ENCODE measurements around the gene NUBPL.

NUBPL gene

GRCh38 chr14:31677052-31677451, 115.8 kb downstream of the NUBPL start:
- no peak for TF ChIP-seq YY1 (IDR thresholded peaks at IDR 0.05; ENCODE audit: insufficient read depth, insufficient read length)
- TF ChIP-seq ZNF274 (IDR thresholded peaks at IDR 0.05; ENCODE audit: low read depth, low read length), result no peak
- no peak for TF ChIP-seq SUZ12 (IDR thresholded peaks at IDR 0.05; ENCODE audit: extremely low read depth, insufficient read depth, insufficient read length)
- Histone ChIP-seq H3K9me3 (ENCODE audit: insufficient read depth, low read length) (no peaks in the 10 kb centered on the region), H3K4me3 (ENCODE audit: insufficient read length, low read depth) (no peak overlapping the region), H3K4me1 (ENCODE audit: insufficient read depth, insufficient read length) (no peaks in the 10 kb centered on the region), H3K27me3 (ENCODE audit: insufficient read depth, insufficient read length) (no peaks in the 10 kb centered on the region), H3K36me3 (ENCODE audit: insufficient read depth, insufficient read length, low read length) (no peaks in the 10 kb centered on the region), H3K9ac (ENCODE audit: insufficient read length, low read depth) (no peak overlapping the region)
- no peak for DNase-seq (ENCODE audit: low read depth, low spot score)

GRCh38 chr14:31677630-31678029, 116.4 kb downstream of the NUBPL start:
- no peak overlapping the region for H3K4me3 ChIP-seq (ENCODE audit: insufficient read length, low read depth)
- no peak overlapping the region for H3K9ac ChIP-seq (ENCODE audit: insufficient read length, low read depth)
- no peak for DNase-seq (ENCODE audit: low read depth, low spot score)
- no peaks in the 10 kb centered on the region for H3K36me3 ChIP-seq (ENCODE audit: insufficient read depth, insufficient read length, low read length)
- H3K9me3 ChIP-seq (ENCODE audit: insufficient read depth, low read length), result no peaks in the 10 kb centered on the region
- H3K4me1 ChIP-seq (ENCODE audit: insufficient read depth, insufficient read length), result no peaks in the 10 kb centered on the region
- no peaks in the 10 kb centered on the region for H3K27me3 ChIP-seq (ENCODE audit: insufficient read depth, insufficient read length)
- TF ChIP-seq SUZ12 (IDR thresholded peaks at IDR 0.05; ENCODE audit: extremely low read depth, insufficient read depth, insufficient read length) (no peak), YY1 (IDR thresholded peaks at IDR 0.05; ENCODE audit: insufficient read depth, insufficient read length) (no peak), ZNF274 (IDR thresholded peaks at IDR 0.05; ENCODE audit: low read depth, low read length) (no peak)

GRCh38 chr14:31678421-31679249, 117.4 kb downstream of the NUBPL start:
- Histone ChIP-seq H3K9ac (ENCODE audit: insufficient read length, low read depth) (no peak overlapping the region), H3K4me1 (ENCODE audit: insufficient read depth, insufficient read length) (no peaks in the 10 kb centered on the region), H3K4me3 (ENCODE audit: insufficient read length, low read depth) (no peak overlapping the region), H3K9me3 (ENCODE audit: insufficient read depth, low read length) (no peaks in the 10 kb centered on the region), H3K36me3 (ENCODE audit: insufficient read depth, insufficient read length, low read length) (no peaks in the 10 kb centered on the region), H3K27me3 (ENCODE audit: insufficient read depth, insufficient read length) (no peaks in the 10 kb centered on the region)
- DNase-seq (ENCODE audit: low read depth, low spot score), result no peak
- TF ChIP-seq SUZ12 (IDR thresholded peaks at IDR 0.05; ENCODE audit: extremely low read depth, insufficient read depth, insufficient read length) (no peak), ZNF274 (IDR thresholded peaks at IDR 0.05; ENCODE audit: low read depth, low read length) (no peak), YY1 (IDR thresholded peaks at IDR 0.05; ENCODE audit: insufficient read depth, insufficient read length) (no peak)

GRCh38 chr14:31682768-31683167, 121.6 kb downstream of the NUBPL start:
- TF ChIP-seq SUZ12 (IDR thresholded peaks at IDR 0.05; ENCODE audit: extremely low read depth, insufficient read depth, insufficient read length) (no peak), YY1 (IDR thresholded peaks at IDR 0.05; ENCODE audit: insufficient read depth, insufficient read length) (no peak), ZNF274 (IDR thresholded peaks at IDR 0.05; ENCODE audit: low read depth, low read length) (no peak)
- Histone ChIP-seq H3K9me3 (ENCODE audit: insufficient read depth, low read length) (no peaks in the 10 kb centered on the region), H3K4me1 (ENCODE audit: insufficient read depth, insufficient read length) (no peaks in the 10 kb centered on the region), H3K4me3 (ENCODE audit: insufficient read length, low read depth) (no peak overlapping the region), H3K27me3 (ENCODE audit: insufficient read depth, insufficient read length) (no peaks in the 10 kb centered on the region), H3K36me3 (ENCODE audit: insufficient read depth, insufficient read length, low read length) (no peaks in the 10 kb centered on the region), H3K9ac (ENCODE audit: insufficient read length, low read depth) (no peak overlapping the region)
- no peak for DNase-seq (ENCODE audit: low read depth, low spot score)

GRCh38 chr14:31687726-31688125, 126.5 kb downstream of the NUBPL start:
- no peak for TF ChIP-seq SUZ12 (IDR thresholded peaks at IDR 0.05; ENCODE audit: extremely low read depth, insufficient read depth, insufficient read length)
- TF ChIP-seq YY1 (IDR thresholded peaks at IDR 0.05; ENCODE audit: insufficient read depth, insufficient read length), result no peak
- no peak for TF ChIP-seq ZNF274 (IDR thresholded peaks at IDR 0.05; ENCODE audit: low read depth, low read length)
- no peaks in the 10 kb centered on the region for H3K4me1 ChIP-seq (ENCODE audit: insufficient read depth, insufficient read length)
- no peak for DNase-seq (ENCODE audit: low read depth, low spot score)
- no peak overlapping the region for H3K4me3 ChIP-seq (ENCODE audit: insufficient read length, low read depth)
- no peaks in the 10 kb centered on the region for H3K36me3 ChIP-seq (ENCODE audit: insufficient read depth, insufficient read length, low read length)
- H3K9me3 ChIP-seq (ENCODE audit: insufficient read depth, low read length), result no peaks in the 10 kb centered on the region
- no peak overlapping the region for H3K9ac ChIP-seq (ENCODE audit: insufficient read length, low read depth)
- H3K27me3 ChIP-seq (ENCODE audit: insufficient read depth, insufficient read length), result no peaks in the 10 kb centered on the region

GRCh38 chr14:31690056-31690455, 128.9 kb downstream of the NUBPL start:
- H3K36me3 ChIP-seq (ENCODE audit: insufficient read depth, insufficient read length, low read length), result no peaks in the 10 kb centered on the region
- H3K9ac ChIP-seq (ENCODE audit: insufficient read length, low read depth), result no peak overlapping the region
- H3K4me1 ChIP-seq (ENCODE audit: insufficient read depth, insufficient read length), result no peaks in the 10 kb centered on the region
- H3K9me3 ChIP-seq (ENCODE audit: insufficient read depth, low read length), result no peaks in the 10 kb centered on the region
- DNase-seq (ENCODE audit: low read depth, low spot score), result no peak
- H3K4me3 ChIP-seq (ENCODE audit: insufficient read length, low read depth), result no peak overlapping the region
- no peaks in the 10 kb centered on the region for H3K27me3 ChIP-seq (ENCODE audit: insufficient read depth, insufficient read length)
- TF ChIP-seq ZNF274 (IDR thresholded peaks at IDR 0.05; ENCODE audit: low read depth, low read length) (no peak), YY1 (IDR thresholded peaks at IDR 0.05; ENCODE audit: insufficient read depth, insufficient read length) (no peak), SUZ12 (IDR thresholded peaks at IDR 0.05; ENCODE audit: extremely low read depth, insufficient read depth, insufficient read length) (no peak)

- no peak for TF ChIP-seq YY1 (IDR thresholded peaks at IDR 0.05; ENCODE audit: insufficient read depth, insufficient read length)
- TF ChIP-seq SUZ12 (IDR thresholded peaks at IDR 0.05; ENCODE audit: extremely low read depth, insufficient read depth, insufficient read length), result no peak
- no peak for TF ChIP-seq ZNF274 (IDR thresholded peaks at IDR 0.05; ENCODE audit: low read depth, low read length)
- no peak for DNase-seq (ENCODE audit: low read depth, low spot score)
- Histone ChIP-seq H3K4me3 (ENCODE audit: insufficient read length, low read depth) (no peak overlapping the region), H3K9ac (ENCODE audit: insufficient read length, low read depth) (no peak overlapping the region), H3K36me3 (ENCODE audit: insufficient read depth, insufficient read length, low read length) (no peaks in the 10 kb centered on the region), H3K4me1 (ENCODE audit: insufficient read depth, insufficient read length) (no peaks in the 10 kb centered on the region), H3K9me3 (ENCODE audit: insufficient read depth, low read length) (no peaks in the 10 kb centered on the region), H3K27me3 (ENCODE audit: insufficient read depth, insufficient read length) (no peaks in the 10 kb centered on the region)
Observed at GRCh38 chr14:31692376-31692781, 131.2 kb downstream of the NUBPL start.
